HG02642 (cell line): ENCODE measurements around the gene CD58.

Source experiments
- ATAC-seq: cut with Tn5 transposase; IDR thresholded peaks from one replicate; pipeline ENCODE4 v1.9.1; 2021; ENCODE audit warnings: mild to moderate bottlenecking; ENCODE audit not compliant: unreplicated experiment, poor library complexity

CD58 gene

GRCh38 chr1:116553386-116554115 is 17.3 kb downstream of the CD58 start:
- ATAC-seq: no peak

DNA sequence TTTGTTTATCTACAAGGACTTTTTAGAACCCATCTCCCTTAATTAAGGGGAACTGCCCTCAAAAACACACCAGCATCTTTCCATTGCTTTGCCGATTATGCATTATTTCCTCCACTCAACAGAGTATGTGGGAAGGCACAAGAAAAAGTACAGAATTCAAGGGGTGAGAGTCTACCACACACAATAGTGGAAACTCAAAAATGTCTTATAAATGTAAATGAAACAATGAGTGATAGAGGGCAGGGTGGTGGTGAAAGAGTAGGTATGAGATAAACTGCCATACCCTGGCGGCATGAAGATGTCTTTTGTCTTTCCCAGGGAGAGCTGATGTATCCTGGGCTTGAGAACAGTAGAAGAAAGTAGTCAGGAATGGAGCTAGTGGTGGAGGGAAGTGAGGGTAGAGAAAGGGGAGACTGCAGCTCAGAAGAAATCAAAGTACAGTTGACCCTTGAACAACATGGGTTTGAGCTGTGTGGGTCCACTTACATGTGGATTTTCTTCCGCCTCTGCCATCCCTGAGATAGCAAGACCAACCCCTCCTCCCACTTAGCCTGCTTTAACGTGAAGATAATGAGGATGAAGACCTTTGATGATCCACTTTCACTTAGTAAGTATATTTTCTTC is 24.4 kb downstream of the CD58 start:
- ATAC-seq: no peak

DNA sequence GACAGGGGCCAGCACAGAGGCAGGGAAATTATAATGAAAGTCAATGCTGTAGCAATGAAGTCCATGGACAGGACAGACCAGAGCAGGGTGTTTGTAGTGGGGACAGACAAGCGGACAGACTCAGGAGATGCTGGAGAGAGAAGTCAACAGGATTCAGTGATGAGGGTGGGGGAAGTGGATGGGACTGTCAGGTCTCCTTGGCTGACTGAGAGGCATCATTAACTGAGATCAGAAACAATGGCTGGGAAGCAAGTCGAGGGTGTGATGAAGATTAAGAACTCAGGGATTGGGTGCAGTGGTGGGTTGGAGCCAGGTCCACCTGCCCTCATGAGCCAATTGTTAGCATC is 25.5 kb downstream of the CD58 start:
- peak; percentile 20 for ATAC-seq

GRCh38 chr1:116544588-116545358 is 26.1 kb downstream of the CD58 start:
- ATAC-seq: peak; percentile 71

DNA sequence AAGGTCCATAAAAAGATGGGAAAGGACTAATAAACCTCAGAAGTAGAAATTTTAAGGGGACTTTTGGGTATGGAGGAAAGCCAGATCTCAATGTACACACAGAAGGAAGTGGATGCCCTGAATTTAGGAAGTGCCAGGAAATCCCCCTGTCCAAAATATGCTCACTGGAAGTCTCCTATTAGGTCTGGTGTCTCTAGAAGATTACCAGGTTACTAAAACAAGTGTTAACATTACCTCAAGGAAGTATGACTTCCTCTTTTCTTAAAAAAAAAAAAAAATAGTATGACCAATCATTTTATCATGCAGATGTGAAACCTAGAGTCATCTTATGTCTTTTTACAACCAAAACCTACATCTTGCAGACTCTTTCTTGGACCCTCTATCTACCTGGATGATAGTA is 30.7 kb downstream of the CD58 start:
- peak; percentile 40 for ATAC-seq

GRCh38 chr1:116538544-116538943 is 32.3 kb downstream of the CD58 start:
- ATAC-seq: peak; percentile 81

- no peak for ATAC-seq
These were observed 32.9 kb downstream of the CD58 start for GRCh38 chr1:116537898-116538297.

DNA sequence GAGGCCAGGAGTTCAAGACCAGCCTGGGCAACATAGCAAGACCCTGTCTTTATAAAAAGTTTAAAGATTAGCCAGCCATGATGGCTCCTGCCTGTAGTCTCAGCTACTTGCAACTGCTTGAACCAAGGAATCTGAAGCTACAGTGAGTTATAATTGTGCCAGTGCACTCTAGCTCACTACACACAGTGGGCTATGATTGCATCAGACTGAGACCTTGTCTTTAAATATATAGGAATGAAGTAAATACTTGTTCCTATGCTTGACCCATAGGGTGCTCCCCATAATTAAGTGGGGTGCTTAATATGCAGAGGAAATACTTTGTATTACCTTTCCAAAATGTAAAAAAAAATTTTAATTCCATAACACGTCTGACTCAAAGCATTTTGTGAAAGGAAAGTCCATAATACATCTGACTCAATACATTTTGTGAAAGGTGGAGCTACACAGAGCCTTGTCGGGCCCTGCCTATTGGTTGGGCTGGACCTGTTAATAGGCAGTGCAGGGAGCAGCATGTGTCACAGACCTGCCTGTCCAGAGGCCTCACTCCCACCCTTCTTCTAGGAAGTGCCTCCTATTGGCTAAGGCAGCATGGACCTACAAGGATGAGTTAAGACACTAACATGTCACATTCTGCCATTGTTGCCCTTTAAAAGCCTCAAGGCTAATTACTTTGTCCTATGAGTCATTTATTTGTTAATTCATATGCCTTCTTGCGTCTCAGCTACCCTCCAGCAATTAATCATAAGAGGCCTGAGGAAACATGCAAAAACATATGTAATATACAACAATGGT is 33.6 kb downstream of the CD58 start:
- no peak for ATAC-seq

DNA sequence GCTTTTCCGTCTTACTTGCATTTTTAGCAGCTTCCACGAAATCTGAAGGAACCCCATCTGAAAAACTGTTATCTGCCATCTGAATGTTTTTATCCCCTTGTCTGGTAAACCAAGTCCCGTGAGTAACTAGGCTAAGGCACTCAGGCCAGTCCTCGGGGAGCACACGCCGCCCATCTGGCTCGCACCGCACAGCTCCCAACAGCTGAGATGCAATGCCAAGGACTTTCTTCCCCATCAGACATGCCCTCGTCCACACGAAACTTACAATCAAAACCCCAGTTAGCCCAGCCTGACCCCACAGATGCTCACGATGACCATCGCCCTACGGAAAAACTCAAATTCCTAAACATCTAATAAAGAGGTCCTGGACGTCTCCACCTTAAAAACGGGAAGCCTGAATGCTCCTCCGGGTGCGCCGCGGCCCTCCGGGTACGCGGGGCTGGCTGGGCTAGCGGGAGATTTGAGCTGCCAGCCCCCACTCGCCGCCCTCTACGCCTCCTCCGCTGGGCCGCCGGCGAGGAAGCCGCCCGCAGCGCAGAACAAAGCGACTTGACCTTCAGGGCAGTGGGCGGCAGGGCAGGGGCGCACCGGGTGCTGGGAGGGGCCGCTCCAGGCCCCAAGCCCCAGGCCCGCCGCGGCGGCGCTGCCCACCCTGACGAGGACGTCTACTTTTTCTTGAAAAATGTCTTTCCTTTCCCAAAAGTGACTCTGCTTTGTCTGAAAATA is 36.6 kb downstream of the CD58 start:
- no peak for ATAC-seq

- ATAC-seq: no peak
These were observed 37.4 kb downstream of the CD58 start for GRCh38 chr1:116533429-116533820.

DNA sequence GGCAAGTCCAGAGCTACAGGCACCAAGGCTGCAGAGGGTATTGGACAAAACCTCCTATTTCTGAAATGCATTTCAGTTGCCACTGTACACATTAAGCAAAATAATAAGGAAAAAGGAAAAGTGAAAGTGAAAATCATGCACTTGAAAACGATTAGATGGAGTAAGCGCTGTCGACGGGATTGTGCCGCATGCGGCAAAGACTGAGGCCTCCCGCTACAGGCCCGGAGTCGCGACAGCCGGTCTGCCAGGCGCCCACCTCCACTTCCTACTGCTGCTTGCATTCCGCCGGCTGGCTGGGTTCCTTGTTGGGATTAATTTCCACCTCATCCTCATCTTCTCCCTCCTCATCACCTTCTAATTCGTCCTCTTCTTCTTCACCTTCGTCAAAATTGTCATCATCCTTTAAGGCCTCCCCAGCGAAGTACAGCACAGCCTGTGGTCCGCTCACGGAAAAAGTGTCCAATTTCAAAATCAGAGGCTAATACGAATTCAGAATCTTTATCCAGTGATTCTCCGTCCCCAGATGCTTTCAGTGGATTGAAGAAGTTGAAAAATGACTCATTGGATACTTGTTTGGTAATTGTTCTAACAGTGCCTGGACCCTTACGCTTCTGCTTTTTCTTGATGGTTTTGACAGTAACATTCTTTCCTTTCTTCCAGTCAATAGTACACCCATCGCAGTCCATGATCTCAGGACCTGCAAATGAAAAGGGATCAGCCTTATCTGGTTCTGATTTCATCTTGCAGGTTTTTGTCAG is 38.0 kb downstream of the CD58 start:
- ATAC-seq: no peak

DNA sequence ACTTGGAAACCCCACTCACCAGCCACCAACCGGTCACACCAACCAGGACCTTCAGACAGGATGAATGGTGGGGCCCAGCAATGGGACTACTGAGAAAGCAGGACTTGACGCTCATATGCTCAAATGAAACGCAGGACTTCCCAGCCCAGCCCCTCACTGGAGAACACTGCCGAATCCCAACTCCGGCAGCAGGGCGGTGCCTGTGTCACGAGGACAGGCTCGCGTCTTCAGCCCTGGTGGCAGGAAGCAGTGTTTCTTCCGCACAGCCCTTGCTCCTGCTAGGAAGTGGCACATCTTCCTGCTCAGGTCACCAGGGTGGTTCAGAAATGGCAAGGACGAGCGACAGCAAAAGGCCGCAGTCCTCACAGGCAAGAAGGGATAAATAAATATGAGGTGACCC is 38.9 kb downstream of the CD58 start:
- ATAC-seq: no peak

- ATAC-seq: no peak
These were observed 41.1 kb downstream of the CD58 start for GRCh38 chr1:116529681-116530080.

DNA sequence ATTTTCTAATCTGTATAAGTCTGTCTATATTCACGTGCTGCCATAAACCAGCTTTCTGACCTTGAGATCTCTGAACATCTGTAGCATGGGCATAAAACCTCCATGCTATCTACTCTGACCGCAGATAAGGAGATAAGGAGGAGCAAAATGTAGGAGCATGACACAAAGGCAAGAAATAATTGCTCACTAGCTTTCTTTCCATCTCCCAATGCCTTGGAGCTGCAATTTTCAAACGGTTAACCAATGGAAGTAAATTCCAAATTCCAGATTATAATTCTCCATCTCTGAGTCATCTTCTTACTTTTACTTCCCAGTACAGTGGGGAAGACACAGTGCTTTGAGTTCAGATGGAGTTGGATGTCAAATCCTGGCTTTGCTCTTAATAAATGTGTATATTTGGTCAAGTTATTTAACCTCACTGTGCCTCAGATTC is 41.6 kb downstream of the CD58 start:
- ATAC-seq: no peak

DNA sequence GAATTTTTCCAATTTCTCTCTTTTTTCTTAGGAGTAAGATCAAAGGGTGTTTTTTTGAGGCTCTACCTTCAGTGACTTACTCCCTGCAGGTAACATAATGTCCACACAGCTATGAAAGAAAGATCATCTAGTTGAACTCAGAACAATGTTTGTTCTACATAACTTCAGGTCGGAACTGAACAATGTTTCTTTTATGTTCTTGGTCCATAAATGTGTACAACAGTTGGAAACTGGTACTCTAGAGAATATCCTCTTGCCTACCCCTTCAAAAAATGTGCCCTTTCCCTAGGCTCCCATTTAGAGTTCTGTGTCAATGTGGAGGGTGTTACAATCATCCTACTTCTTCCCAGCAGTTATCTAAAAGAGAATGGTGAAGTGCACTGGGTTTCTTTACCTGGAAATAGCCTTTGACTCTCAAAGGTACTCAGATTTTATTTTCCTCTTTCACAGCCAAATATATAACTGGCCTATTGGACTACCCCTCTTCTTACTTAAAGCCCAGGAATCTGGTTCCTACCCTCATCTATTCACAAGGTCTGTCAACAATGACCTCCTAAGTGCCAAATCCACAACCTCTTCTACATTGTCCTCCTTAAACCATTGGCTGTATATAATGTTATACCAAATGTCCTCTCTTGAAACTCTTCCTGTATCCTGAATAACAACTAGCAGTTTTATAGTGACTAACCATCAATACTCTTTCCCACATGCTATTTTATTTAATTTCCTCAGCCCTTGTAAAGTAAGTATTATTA is 42.3 kb downstream of the CD58 start:
- ATAC-seq: no peak

- ATAC-seq: no peak
These were observed 45.4 kb downstream of the CD58 start for GRCh38 chr1:116525440-116525839.

- ATAC-seq: no peak
These were observed 49.6 kb downstream of the CD58 start for GRCh38 chr1:116521186-116521585.

DNA sequence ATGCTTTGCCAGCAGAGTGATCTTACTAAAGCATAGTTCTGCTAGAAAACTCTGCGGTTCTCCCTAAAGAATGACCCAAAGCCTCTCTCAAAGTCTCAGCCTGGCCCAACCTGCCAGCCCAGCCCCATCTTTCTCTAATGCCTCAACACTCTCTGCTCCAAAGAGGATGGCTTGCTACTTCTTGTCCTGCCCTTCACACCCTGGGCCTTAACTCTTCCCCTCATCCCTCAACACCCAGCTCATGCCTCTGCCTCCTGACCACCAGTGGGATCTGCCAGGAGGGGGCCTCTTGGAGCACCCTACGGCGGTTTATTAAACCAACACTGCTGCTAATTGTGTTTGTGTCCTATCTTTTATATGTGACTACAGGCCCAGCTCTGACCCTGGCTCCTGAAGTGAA is 52.4 kb downstream of the CD58 start:
- ATAC-seq: no peak

DNA sequence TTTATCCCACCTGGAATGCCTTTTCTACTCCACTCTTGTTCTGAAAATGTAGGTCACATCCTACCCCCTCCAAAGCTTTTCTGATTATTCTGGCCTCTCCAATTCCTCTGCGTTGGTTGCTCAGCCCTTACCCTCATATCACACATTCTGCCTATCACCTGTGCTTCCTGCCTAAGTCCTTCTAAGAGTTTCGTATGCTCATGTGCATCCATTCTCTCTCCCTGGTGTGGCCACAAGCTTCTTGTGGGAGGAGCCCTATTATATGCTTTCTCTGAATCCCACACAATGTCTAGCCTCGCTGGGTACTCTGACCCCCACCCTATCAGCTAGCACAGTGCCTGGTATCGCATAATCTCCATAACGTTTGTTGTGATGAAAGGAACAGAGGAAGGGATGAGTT is 54.2 kb downstream of the CD58 start:
- no peak for ATAC-seq
